ENCODE results near the gene RAB17. TPM values are rescaled to one million over a fixed set of nuclear protein-coding genes. Genes with fewer than 3 reads are reported as not detected.
A peak's percentile ranks its signal among the peaks of the same experiment; 100 is the strongest.

The RAB17 gene
- total and polyA plus RNA-seq, 2 of the 4 experiments (the other 2 are of a cell fraction) = 0.41 TPM; not detected in 1

- peak overlapping the region; percentile 78 for H4K5ac ChIP-seq (ENCODE audit: low read depth, low read length)
- H3K9me3 ChIP-seq (ENCODE audit: control insufficient read depth, insufficient read depth, low read length) = no peaks in the 10 kb centered on the region
- H2BK20ac ChIP-seq (ENCODE audit: low read depth, low read length) = peak overlapping the region; percentile 15; the same call in 1 of the 2 replicates
- H3K9ac ChIP-seq (ENCODE audit: low read depth, low read length) = no peak overlapping the region
- no peak overlapping the region for H3K4me3 ChIP-seq (ENCODE audit: insufficient read depth, low read depth, low read length)
- H3K18ac ChIP-seq (ENCODE audit: low read depth, low read length) = peak overlapping the region; percentile 61; the same call in 1 of the 2 replicates
- H4K20me1 ChIP-seq (ENCODE audit: insufficient read depth, low read length) = no peaks in the 10 kb centered on the region
- intact Hi-C loops (cut with micrococcal nuclease) (loop anchor here (5.0 kb wide), 1 partner anchor 143 kb away; no protein-coding TSS in a partner anchor), in situ Hi-C loops (cut with MboI; ENCODE audit: low sequenced_read_pairs) (no loop called here), dilution Hi-C loops (cut with HindIII; ENCODE audit: low sequenced_read_pairs, unreplicated experiment) (no loop called here)
- H2BK5ac ChIP-seq (ENCODE audit: low read depth, low read length, poor library complexity, severe bottlenecking) = no peak overlapping the region
- H2BK120ac ChIP-seq (ENCODE audit: low read depth, low read length) = peak overlapping the region; percentile 90
- H2AK9ac ChIP-seq (replicated peaks; ENCODE audit: low read depth, low read length, poor library complexity) = peak overlapping the region; percentile 22
- DNase-seq (no peak), ATAC-seq (ENCODE audit: low read depth) (no peak)
- peak overlapping the region; percentile 65; the same call in 1 of the 2 replicates for H3K23ac ChIP-seq (ENCODE audit: low read depth, low read length)
- no peaks in the 10 kb centered on the region for H3K79me1 ChIP-seq (ENCODE audit: low read depth in 1 of 2, low read length in 2 of 2)
- peak overlapping the region; percentile 87 to 89 for H4K8ac ChIP-seq (ENCODE audit: low read depth in 2 of 2, low read length in 2 of 2)
- H3K4me2 ChIP-seq (ENCODE audit: low read depth, low read length) = no peak overlapping the region; the same call in 1 of the 2 replicates
- peak overlapping the region; percentile 61 for H4K91ac ChIP-seq (ENCODE audit: insufficient read depth, low read depth, low read length)
- H3K14ac ChIP-seq (replicated peaks; ENCODE audit: low read depth, low read length) = peak overlapping the region; percentile 61
- POLR2A ChIA-PET (ENCODE audit: unreplicated experiment) = no interaction called here
- peak overlapping the region; percentile 82 for H2AFZ ChIP-seq (replicated peaks; ENCODE audit: low read length, poor library complexity)
- no peak overlapping the region for H3K27ac ChIP-seq (ENCODE audit: insufficient read depth, low read length)
- CTCF ChIA-PET = no interaction called here
- H3K4me1 ChIP-seq (ENCODE audit: control insufficient read depth, insufficient read depth, low read length) = peaks cover 9% of the 10 kb centered on the region
- H3K4ac ChIP-seq (ENCODE audit: low read depth, low read length) = peak overlapping the region; percentile 65; the same call in 1 of the 2 replicates
- peak overlapping the region; percentile 56 for H2AK5ac ChIP-seq (ENCODE audit: low read depth, low read length)
- peaks cover 9% of the 10 kb centered on the region; the same call in 1 of the 2 replicates for H3K9me1 ChIP-seq (ENCODE audit: insufficient read depth, low read length)
- H3K56ac ChIP-seq (ENCODE audit: extremely low read depth, insufficient read depth, low read length) = peak overlapping the region; percentile 35; the same call in 1 of the 2 replicates
- no peaks in the 10 kb centered on the region for H3K27me3 ChIP-seq (ENCODE audit: control insufficient read depth, insufficient read depth, low read length)
- H3K36me3 ChIP-seq (ENCODE audit: control insufficient read depth, insufficient read depth, low read length) = no peaks in the 10 kb centered on the region
- 64% methylated on average over 7 of the region's 9 CpGs; no CpG with 5 or more reads in 1 of the 2 experiments for WGBS, 2 experiments (ENCODE audit: extremely low coverage in 2 of 2, insufficient read length in 1 of 2)
- no TSS peak for BruUV-seq (replicated peaks)
- H2BK15ac ChIP-seq (ENCODE audit: low read depth, low read length) = peak overlapping the region; percentile 51; the same call in 1 of the 3 replicates
- TF ChIP-seq CEBPB (IDR thresholded peaks at IDR 0.05; ENCODE audit: low read depth, low read length) = no peak
- no peak for TF ChIP-seq ELK1 (IDR thresholded peaks at IDR 0.05; ENCODE audit: borderline replicate concordance, low read depth, low read length)
- TF ChIP-seq FOS (IDR thresholded peaks at IDR 0.05; ENCODE audit: low read depth, low read length) = no peak
- TF ChIP-seq MAZ (IDR thresholded peaks at IDR 0.05; ENCODE audit: borderline replicate concordance, low read depth, low read length) = no peak
- no peak for TF ChIP-seq CHD1 (IDR thresholded peaks at IDR 0.05; ENCODE audit: low read depth, low read length)
- TF ChIP-seq RCOR1 (IDR thresholded peaks at IDR 0.05; ENCODE audit: insufficient replicate concordance, low read length) = no peak
- no peak for TF ChIP-seq RFX5 (IDR thresholded peaks at IDR 0.05; ENCODE audit: low read depth, low read length)
- TF ChIP-seq BHLHE40 (IDR thresholded peaks at IDR 0.05; ENCODE audit: low read depth, low read length) = no peak
- no peak for TF ChIP-seq CTCF (conservative IDR thresholded peaks at IDR 0.05; ENCODE audit: low read depth, low read length)
- no peak for TF ChIP-seq SMC3 (IDR thresholded peaks at IDR 0.05; ENCODE audit: low read depth, low read length)
- no peak for TF ChIP-seq MXI1 (IDR thresholded peaks at IDR 0.05; ENCODE audit: borderline replicate concordance, low read depth, low read length)
- no peak for TF ChIP-seq MAFK (IDR thresholded peaks at IDR 0.05; ENCODE audit: low read depth, low read length)
- TF ChIP-seq USF2 (IDR thresholded peaks at IDR 0.05; ENCODE audit: low read depth, low read length) = no peak
- no peak for TF ChIP-seq POLR2A (IDR thresholded peaks at IDR 0.05; ENCODE audit: low read depth, low read length)
- no peak for TF ChIP-seq NFE2L2 (IDR thresholded peaks at IDR 0.05; ENCODE audit: low read depth, low read length)
Observed at GRCh38 chr2:237599465-237600110, 9.1 kb upstream of the RAB17 start.

All from IMR-90 (cell line).